Endometrium (tissue), 2 donors: Measurements from ENCODE around the gene SLC4A4.

Source experiments
- FAIRE-seq: peaks from 2 replicates; lab custom pipeline; 2012; peaks lifted over from hg19 to GRCh38; lab: Jason Lieb, UNC
- donor health status: control.
- donor health status: control.

The SLC4A4 gene

GRCh38 chr4:71604785-71605184 is 266.0 kb downstream of the SLC4A4 start:
- FAIRE-seq: no peak

- no peak for FAIRE-seq
These were observed 268.3 kb downstream of the SLC4A4 start for GRCh38 chr4:71607109-71607508.

GRCh38 chr4:71607780-71608677 is 269.2 kb downstream of the SLC4A4 start:
- no peak for FAIRE-seq

- no peak for FAIRE-seq
These were observed 269.9 kb downstream of the SLC4A4 start for GRCh38 chr4:71608678-71609071.

GRCh38 chr4:71609167-71609566 is 270.3 kb downstream of the SLC4A4 start:
- FAIRE-seq: no peak

GRCh38 chr4:71609651-71610050 is 270.8 kb downstream of the SLC4A4 start:
- FAIRE-seq: no peak

- no peak for FAIRE-seq
These were observed 275.8 kb downstream of the SLC4A4 start for GRCh38 chr4:71614621-71615020.

GRCh38 chr4:71616168-71616811 is 277.5 kb downstream of the SLC4A4 start:
- no peak for FAIRE-seq
